RPMI7951 (cell line): ENCODE measurements around the gene PLPP3. TPM values are rescaled to one million over a fixed set of nuclear protein-coding genes. Genes with fewer than 3 reads are reported as not detected.

Source experiments
- DNase-seq: peaks from one replicate; pipeline ENCODE4 v3.0.0-alpha.2; 2012; ENCODE audit warnings: low read depth
- total RNA-seq: library from RNA; depleted of rRNA; stranded (reverse); fragments of >200 nt; shearing (Covaris generic); gene quantifications from 2 replicates; pipeline ENCODE4 v1.2.3, GENCODE V29; 2014

The PLPP3 gene
- total RNA-seq, 1 experiment from 2014 or later: 19.7 TPM

GRCh38 chr1:56522680-56523079 is 56.7 kb downstream of the PLPP3 start:
- no peak for DNase-seq

- DNase-seq: no peak
Observed at GRCh38 chr1:56520016-56520601, 59.3 kb downstream of the PLPP3 start.

DNA sequence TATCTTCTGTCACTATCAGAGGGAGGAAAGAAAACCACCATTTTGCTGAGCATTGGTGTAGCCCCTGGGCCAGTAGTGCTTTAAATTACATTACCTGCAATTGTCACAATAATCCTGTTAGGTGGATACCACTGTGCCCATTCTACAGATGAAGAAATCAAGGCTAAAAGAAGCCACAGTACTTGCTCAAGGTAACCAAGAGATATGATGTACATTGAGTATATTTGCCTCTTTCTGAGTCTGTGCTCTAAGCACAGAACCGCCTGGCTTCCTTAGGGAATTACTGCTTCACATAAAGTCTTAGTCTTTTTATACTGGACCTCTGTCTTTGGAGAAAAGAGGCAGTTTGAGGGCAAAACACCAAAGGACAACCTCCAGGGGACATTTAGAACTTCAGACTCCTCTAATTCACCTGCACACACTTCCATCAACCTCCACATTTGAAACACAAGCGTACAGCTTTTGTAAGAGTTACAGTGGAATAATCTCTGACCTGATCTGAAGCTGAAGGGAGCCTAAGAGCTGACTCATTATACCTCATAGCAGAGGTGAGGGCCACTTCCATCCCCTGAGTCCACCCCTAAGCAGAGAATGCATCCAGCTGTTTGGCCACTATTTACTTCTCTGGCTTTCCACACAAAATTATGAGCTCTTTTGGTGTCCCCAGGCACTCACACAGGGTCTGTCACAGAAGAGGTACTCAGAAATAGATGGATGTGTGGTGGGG is 61.8 kb downstream of the PLPP3 start:
- no peak for DNase-seq

DNA sequence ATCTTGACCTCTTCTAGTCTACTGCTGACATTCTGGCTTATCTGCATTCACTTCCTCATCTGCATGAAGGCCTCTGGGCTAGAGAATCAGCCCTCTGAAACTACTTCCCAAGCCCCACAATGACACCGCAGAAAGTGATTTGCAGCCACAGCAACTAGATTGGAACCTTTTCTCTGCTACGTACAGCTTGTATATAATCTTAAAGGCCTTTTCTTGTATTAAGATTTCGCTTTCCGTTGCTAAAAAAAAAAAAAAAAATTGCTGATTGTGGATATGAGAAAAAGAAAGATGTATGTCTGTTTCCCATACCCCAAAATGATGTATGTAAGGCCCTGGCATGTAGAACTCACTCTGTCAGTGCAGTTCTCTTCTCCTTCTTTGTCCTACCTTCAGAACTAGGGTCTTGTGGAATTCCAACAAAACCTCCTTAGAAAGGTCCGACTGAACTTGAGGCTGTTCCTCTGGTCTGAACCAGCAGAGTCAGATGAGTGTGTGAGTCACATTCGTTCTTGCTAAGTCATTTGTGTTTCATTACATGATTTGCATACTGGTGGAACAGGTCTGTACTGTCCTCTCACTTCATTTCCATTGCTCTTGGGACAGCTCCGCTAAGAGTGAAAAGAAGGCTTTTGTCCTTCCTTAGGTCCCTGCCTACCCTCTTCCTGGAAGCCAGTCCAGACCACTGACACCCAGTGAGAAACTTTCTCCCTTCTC is 62.7 kb downstream of the PLPP3 start:
- DNase-seq: peak; percentile 69

GRCh38 chr1:56515898-56516538 is 63.3 kb downstream of the PLPP3 start:
- DNase-seq: no peak

DNA sequence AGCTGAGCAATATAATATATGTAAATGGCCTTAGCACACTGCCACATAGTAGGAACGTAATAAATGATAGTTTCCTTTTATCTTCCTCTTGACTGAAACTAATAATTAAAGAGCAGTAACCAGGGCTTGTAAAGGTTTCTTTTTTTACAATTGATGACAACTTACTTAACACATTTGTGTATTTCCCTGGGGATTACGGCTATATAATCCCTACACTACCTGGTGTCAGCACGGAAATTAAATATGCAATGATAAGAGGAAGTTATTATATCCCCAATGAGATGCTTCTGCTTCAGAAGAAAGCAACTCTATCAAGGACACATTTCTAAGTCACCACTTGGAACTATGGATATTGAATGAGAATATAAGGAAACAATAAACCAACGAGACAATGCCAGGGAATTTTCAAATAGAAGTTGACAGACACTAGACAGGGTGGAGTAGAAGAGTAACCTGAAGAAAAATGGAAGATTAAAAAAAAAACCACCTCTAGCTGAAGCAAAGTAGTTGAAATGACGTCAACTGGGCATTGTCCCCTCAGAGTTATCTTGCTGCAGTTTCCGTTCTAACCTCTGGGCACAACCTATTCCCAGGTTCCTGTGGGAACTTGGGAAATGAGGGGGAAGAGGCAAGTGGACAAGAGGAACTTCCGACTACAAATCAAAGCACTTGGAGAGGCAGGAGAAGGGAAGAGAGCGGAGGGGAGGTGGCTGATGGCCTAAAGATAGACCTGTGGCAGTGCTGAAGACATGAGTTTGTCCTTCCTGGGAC is 66.5 kb downstream of the PLPP3 start:
- DNase-seq: no peak

DNA sequence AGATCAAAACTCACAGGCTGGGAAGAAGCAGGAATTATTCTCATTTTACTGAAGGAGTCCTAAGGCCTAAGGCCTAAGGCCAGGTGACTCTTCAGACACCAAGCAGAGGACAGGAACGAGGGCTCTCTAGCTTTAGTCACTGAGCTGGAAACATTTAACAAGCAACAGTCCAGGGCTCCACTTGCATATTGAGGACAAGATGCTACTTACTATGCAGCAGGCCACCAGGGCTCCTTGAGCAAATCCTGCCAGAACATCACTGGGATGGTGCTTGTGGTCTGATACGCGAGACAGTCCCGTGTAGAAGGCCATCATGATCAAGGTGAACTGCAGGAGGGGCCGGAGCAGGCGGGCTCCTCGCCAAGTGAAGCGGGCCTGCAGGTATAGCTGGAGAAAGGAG is 67.6 kb downstream of the PLPP3 start:
- no peak for DNase-seq

GRCh38 chr1:56511364-56511763 is 68.0 kb downstream of the PLPP3 start:
- DNase-seq: no peak

- DNase-seq: no peak
Observed at GRCh38 chr1:56510642-56511021, 68.7 kb downstream of the PLPP3 start.

DNA sequence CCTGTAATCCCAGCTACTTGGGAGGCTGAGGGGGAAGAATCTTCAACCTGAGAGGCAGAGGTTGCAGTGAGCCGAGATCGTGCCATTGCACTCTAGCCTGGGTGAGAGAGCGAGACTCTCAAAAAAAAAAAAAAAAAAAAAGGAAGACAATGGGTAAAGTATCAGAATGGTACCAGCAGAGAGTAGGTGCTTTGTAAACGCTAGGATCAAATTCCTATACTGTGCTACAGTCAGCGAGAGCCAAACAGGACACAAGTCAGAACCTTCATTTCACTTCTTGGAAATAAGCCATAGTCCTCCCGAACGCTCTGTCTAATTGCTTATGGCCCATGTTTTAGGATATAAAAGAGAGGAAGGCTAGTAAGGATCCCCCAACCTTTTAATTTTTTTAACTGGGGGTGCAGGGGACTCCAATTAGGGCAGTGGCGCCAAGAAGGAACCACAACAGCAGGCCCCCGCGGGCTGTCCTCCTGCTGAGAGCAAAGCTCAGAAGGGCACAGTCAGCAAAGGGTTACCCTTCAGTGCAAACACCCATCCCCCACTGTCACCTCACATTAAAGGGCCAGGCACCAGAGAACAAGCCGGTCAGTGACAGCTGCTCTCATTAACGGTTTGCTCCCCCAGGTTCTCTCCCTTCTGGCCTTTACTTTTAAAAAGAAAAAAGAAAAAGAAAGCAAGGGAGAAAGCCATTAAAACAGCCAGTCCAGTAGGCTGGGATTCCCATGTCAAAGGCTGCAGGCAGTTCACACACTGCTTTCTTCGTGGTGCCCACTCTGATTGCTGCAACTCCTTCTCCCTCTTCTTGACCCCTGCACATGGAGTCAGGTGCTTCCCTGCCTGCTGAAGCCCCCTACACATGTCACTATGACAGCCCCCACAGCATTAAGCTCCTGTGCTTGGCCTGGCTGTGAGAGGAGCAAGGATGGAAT is 69.4 kb downstream of the PLPP3 start:
- no peak for DNase-seq

DNA sequence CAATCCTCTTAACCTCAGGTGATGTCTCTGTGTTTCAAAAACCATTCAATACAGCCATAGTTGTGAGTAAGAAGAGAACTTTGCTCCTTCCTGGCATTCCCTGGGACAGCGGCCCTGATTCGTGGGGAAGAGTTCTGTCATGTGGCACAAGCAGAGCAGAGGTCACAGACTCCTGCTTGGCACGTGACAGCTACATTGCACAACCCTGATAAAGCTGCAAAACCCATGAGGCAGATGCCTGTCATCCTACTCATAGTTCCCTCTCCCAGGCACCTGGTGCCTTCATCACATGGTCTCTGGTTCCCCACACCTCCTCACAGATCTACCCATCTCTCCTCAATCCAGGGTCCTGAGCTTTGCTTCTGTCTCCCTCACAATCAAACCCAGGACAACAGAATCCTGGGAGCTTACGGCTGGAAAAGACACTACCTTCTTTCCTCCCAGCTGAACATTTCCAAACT is 70.8 kb downstream of the PLPP3 start:
- peak; percentile 45 for DNase-seq

GRCh38 chr1:56507925-56508522 is 71.3 kb downstream of the PLPP3 start:
- no peak for DNase-seq

GRCh38 chr1:56506951-56507491 is 72.3 kb downstream of the PLPP3 start:
- DNase-seq: no peak

- no peak for DNase-seq
Observed at GRCh38 chr1:56505792-56506743, 73.3 kb downstream of the PLPP3 start.

DNA sequence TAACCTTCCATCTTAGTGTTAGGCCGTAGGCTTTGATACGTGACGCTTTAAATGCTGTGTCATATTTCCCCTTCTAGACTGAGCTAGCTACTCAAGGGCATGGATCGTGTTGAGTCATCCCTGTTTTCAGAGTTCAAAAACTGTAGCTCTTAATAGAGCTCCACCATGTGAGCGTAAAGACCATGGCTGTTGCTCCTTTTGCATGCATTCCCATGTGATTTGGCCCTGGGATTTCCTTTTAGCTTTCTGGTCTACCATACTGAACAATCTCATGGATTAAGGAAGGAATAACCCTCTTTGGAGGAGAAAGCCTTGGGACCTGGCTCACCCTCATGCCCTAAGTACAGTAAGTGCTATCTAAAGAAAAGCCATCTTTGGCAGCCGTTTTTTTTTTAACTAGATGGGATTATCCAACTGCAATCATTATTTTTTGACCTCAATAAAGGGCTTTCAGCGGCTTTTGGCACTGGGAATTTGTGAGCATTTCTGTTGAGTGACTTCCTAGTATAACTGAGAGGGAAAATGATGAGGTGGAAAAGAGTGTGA is 76.6 kb downstream of the PLPP3 start:
- peak; percentile 90 for DNase-seq

GRCh38 chr1:56501888-56502287 is 77.5 kb downstream of the PLPP3 start:
- no peak for DNase-seq

DNA sequence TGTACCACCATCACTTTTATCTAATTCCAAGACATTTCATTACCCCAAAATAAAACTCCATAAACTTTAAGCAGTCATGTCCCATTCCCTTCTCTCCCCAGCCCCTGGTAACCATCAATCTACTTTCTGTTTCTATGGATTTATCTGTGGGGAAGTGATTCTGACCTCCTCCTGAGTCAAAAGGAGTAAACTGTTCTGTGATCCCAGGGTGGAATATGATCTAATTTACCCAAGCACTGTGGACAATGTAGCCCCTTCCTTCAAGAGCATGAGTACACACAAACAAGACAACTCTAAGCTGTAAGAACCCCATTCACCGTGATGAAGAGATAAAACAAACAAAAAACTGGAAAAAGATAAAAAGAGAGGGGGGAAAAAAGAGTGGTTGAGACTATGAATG is 77.9 kb downstream of the PLPP3 start:
- no peak for DNase-seq
